H1 (cell line): Measurements from ENCODE around the gene PLEK. TPM values are rescaled to one million over a fixed set of nuclear protein-coding genes. Genes with fewer than 3 reads are reported as not detected.

Experiments
- EGR1 ChIP-seq: IDR thresholded peaks from 2 replicates; pipeline ENCODE4 v1.6.1; 2011; ENCODE audit warnings: low read depth, low read length, borderline replicate concordance
- polyA plus RNA-seq, 7 experiments: library from polyadenylated mRNA; depleted of rRNA in 3 of 7; stranded (reverse) in 5 of 7; unstranded in 2 of 7; fragments of >200 nt in 5 of 7; fragments of 200-250 nt in 2 of 7; gene quantifications; 1 replicate in 5 of 7; 2 replicates in 1 of 7; 4 replicates in 1 of 7; pipeline versions ENCODE4 v1.2.1 to v1.2.3, GENCODE V29; 2011 to 2013; ENCODE audit warnings: missing spikeins in 2 of 7, mixed read lengths in 2 of 7
- total RNA-seq: library from RNA; stranded (reverse); fragmentation: NEBNext Ultra II Directional; extraction: Animal tissue kit (Norgen Biotek cat#: 25700); gene quantifications from 2 replicates; pipeline ENCODE4 v1.2.1, GENCODE V29; 2021
- TF ChIP-seq, protein P1 (sequence below): fragments of 300-600 bp; sonication (generic); IDR thresholded peaks from 2 replicates; pipeline ENCODE4 v1.7.1; 2012; ENCODE audit warnings: low read length, moderate library complexity, mild to moderate bottlenecking, inconsistent platforms; ENCODE audit not compliant: insufficient replicate concordance

The PLEK gene
- total and polyA plus RNA-seq, 2 of the 8 experiments (the other 6 are each of a cell fraction or from before 2014, with no cell fraction given), result not detected

DNA sequence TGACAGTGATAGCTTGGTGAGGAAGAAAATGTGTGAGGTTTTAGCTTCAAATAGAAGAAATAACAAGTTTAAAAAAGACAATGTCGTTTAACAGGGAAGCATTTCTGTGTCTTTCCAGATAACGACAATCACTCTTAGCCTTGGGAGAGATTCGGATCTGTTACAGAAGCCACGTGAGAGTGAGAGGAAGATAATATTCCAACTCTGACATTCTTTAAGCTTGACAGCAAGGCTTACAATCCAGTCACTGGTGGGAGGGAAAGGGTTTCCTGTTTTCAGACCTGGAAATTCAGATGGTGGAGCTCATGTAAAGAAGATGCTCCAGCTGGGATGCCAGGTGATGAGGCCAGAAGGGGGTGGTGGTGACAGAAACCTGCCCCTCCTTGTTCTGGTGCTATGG lies 71.2 kb downstream of the PLEK start (continued):
- TF ChIP-seq, protein P1, sequence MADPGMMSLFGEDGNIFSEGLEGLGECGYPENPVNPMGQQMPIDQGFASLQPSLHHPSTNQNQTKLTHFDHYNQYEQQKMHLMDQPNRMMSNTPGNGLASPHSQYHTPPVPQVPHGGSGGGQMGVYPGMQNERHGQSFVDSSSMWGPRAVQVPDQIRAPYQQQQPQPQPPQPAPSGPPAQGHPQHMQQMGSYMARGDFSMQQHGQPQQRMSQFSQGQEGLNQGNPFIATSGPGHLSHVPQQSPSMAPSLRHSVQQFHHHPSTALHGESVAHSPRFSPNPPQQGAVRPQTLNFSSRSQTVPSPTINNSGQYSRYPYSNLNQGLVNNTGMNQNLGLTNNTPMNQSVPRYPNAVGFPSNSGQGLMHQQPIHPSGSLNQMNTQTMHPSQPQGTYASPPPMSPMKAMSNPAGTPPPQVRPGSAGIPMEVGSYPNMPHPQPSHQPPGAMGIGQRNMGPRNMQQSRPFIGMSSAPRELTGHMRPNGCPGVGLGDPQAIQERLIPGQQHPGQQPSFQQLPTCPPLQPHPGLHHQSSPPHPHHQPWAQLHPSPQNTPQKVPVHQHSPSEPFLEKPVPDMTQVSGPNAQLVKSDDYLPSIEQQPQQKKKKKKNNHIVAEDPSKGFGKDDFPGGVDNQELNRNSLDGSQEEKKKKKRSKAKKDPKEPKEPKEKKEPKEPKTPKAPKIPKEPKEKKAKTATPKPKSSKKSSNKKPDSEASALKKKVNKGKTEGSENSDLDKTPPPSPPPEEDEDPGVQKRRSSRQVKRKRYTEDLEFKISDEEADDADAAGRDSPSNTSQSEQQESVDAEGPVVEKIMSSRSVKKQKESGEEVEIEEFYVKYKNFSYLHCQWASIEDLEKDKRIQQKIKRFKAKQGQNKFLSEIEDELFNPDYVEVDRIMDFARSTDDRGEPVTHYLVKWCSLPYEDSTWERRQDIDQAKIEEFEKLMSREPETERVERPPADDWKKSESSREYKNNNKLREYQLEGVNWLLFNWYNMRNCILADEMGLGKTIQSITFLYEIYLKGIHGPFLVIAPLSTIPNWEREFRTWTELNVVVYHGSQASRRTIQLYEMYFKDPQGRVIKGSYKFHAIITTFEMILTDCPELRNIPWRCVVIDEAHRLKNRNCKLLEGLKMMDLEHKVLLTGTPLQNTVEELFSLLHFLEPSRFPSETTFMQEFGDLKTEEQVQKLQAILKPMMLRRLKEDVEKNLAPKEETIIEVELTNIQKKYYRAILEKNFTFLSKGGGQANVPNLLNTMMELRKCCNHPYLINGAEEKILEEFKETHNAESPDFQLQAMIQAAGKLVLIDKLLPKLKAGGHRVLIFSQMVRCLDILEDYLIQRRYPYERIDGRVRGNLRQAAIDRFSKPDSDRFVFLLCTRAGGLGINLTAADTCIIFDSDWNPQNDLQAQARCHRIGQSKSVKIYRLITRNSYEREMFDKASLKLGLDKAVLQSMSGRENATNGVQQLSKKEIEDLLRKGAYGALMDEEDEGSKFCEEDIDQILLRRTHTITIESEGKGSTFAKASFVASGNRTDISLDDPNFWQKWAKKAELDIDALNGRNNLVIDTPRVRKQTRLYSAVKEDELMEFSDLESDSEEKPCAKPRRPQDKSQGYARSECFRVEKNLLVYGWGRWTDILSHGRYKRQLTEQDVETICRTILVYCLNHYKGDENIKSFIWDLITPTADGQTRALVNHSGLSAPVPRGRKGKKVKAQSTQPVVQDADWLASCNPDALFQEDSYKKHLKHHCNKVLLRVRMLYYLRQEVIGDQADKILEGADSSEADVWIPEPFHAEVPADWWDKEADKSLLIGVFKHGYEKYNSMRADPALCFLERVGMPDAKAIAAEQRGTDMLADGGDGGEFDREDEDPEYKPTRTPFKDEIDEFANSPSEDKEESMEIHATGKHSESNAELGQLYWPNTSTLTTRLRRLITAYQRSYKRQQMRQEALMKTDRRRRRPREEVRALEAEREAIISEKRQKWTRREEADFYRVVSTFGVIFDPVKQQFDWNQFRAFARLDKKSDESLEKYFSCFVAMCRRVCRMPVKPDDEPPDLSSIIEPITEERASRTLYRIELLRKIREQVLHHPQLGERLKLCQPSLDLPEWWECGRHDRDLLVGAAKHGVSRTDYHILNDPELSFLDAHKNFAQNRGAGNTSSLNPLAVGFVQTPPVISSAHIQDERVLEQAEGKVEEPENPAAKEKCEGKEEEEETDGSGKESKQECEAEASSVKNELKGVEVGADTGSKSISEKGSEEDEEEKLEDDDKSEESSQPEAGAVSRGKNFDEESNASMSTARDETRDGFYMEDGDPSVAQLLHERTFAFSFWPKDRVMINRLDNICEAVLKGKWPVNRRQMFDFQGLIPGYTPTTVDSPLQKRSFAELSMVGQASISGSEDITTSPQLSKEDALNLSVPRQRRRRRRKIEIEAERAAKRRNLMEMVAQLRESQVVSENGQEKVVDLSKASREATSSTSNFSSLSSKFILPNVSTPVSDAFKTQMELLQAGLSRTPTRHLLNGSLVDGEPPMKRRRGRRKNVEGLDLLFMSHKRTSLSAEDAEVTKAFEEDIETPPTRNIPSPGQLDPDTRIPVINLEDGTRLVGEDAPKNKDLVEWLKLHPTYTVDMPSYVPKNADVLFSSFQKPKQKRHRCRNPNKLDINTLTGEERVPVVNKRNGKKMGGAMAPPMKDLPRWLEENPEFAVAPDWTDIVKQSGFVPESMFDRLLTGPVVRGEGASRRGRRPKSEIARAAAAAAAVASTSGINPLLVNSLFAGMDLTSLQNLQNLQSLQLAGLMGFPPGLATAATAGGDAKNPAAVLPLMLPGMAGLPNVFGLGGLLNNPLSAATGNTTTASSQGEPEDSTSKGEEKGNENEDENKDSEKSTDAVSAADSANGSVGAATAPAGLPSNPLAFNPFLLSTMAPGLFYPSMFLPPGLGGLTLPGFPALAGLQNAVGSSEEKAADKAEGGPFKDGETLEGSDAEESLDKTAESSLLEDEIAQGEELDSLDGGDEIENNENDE, result no peak
- TF ChIP-seq EGR1, result no peak
- TF ChIP-seq, all 59 proteins: peak for 0
